Sciatic nerve (tissue), 2 donors: Measurements from ENCODE around the gene TCEAL9. TPM values are rescaled to one million over a fixed set of nuclear protein-coding genes. Genes with fewer than 3 reads are reported as not detected.
"Not testable (repeated sequence)": the region's sequence is repeated elsewhere in the genome, so short reads cannot be mapped to it uniquely, and the experiment has no call there.

Experiments used
- ATAC-seq: fragments of 200-7000 bp; cut with Tn5 transposase; one replicate; pipeline ENCODE4 v1.9.1; 2020; ENCODE audit warnings: mild to moderate bottlenecking, moderate library complexity
- DNase-seq: peaks from one replicate; pipeline ENCODE4 v3.0.0-alpha.2; 2020; ENCODE audit warnings: low spot score
- intact Hi-C: fragments of 100-400 bp; cut with DNase I; formaldehyde crosslinking; loops from one replicate; pipeline ENCODE4 v1.14.2; 2022
- total RNA-seq: library from RNA; stranded (reverse); fragmentation: NEBNext Ultra II Directional; extraction: Animal tissue kit (Norgen Biotek cat#: 25700); gene quantifications from one replicate; pipeline ENCODE4 v1.2.1, GENCODE V29; 2021
- donor health status: DM: no; HTN: no; CAD: no.
- donor health status: DM: no; HTN: no; CAD: no.

Gene TCEAL9, protein sequence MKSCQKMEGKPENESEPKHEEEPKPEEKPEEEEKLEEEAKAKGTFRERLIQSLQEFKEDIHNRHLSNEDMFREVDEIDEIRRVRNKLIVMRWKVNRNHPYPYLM
- total RNA-seq = 49.5 TPM

DNA sequence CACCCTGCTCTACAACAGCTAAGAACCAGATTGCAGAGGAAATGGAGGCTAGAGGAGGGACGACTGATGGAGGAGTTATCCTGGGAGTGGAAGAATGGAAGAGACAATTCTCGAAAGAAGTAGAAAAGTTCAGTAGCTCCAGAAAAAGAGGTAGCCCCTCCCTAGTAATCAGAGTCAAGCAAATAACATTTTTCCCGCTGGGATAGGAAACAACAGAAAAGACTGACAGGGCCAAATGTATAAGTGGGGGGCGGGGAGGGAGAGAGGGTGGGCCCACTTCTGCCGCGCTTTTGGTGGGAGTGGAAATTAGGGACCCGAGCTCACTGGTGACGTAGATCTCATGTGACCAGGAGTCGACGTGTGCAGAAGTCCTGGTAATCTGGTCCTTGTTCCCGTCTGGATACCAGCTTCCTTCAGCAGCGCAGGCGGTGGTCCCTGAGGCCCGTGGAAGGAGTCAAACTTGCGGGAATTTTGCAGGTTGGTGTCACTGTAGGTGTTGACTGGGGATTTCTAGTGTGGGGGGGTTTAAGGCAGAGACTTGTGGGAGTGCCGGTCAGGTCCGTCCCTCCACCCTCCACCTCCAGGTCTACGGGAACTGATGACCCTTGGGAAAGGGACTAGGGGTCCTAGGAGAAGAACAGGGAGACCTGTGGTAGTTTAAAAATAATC, at the start of gene TCEAL9:
Gene TCEAL9, plus strand, starts transcription at position 377 of the 669 bp plus-strand sequence. CDS start 1,179 bp downstream, outside the sequence.
- intact Hi-C loops = no loop called here
- peak; percentile 98 for ATAC-seq
- peak; percentile 81 for DNase-seq

DNA sequence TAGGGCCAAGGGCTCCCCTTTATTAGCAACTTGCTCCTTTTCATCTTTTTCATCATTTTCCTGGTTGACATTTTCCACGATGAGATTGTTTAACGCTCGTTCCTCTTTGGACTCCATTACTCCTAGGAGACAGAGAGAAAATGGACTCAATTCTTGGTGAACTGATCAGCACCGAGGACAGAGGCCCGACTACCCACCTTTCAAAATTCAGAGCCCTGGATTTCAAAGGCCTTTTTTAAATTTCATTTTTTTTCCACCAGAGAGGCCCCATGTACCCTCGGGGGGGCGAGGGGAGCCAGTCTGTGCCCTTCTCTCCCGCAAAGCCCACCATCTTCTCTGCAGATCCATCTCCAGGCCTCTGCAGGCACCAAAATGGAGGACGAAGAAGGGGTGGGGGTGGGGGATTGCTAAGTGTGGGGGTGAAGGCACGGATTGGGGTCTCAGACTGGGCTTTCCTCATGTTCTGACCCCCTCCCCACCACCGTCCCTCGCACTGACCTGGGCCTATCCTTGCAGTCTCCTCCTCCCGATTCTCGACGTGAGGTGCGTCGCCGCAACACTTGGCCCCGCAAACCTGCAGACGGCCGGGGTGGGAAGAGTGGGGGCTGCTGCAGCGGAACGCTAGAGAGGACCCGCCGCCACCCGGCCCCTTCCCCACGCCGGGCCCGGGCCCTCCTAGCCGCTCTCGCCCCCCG, 46.3 kb upstream of the TCEAL9 start:
- intact Hi-C loops = no loop called here
- DNase-seq (no peak), ATAC-seq (no peak)

DNA sequence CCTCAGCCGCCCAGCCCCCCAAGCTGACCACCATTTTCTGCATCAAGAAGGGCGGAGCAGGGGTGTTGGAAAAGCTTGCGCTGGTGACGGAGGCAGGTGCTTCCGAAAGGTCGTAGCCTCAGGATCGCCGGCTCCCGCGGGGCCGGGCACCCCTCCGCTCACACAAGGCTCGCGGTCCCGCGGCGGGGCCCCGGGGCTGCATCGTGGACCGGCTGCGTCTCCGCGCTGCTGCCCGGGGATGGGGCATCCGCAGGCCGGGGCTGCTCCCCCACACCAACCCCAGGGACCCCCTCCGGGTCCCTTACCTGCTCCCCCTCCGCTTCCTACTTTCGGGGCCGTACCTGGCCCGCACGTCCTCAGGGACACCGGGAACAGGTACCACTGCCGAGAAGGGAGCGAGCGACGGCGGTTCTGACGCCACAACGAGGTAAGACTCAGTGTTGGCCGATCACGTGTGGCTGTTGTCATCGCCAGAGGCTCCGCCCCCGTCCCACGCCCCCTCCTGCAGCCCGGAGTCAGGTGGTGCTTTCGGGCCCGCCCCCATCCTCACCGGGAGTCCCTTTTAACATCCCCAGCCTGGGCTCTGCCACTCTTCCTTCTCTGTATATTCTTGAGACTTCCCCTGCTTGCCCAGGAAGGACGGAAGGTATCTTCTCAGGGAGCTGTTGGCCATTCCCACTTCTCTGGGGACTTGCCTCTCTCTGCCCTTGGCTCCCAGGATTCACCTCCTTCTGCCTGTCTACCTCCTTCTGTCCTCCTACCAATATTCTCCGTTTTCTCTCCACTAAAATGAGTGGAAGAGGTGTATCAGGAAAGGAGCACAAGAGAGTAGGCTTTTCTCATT, 45.5 kb upstream of the TCEAL9 start, which contains the start of gene BEX2:
Gene BEX2, minus strand, starts transcription at position 436 of the 844 bp plus-strand sequence. CDS start 1,014 bp downstream, outside the sequence.
- intact Hi-C loops = no loop called here
- DNase-seq (peak; percentile 64), ATAC-seq (peak; percentile 58)

DNA sequence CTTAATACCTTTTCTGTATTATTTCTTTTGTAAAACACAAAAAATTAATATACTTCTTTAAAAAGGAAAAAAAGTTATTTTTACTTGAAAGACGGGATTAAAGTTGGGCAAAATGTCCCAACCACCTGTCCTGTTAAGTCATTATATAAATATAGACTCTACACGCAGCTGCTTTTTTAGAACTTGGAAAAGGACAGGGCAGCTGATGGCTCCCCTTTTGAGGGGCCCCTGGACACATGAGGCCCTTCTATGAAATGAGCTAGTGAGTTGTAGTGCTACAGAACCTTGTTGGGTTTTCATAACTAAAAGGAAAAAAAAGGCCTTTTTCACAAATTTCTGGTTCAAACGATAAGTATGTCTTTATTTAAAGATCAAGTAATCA, 44.9 kb upstream of the TCEAL9 start:
- intact Hi-C loops = no loop called here
- DNase-seq (no peak), ATAC-seq (no peak)

DNA sequence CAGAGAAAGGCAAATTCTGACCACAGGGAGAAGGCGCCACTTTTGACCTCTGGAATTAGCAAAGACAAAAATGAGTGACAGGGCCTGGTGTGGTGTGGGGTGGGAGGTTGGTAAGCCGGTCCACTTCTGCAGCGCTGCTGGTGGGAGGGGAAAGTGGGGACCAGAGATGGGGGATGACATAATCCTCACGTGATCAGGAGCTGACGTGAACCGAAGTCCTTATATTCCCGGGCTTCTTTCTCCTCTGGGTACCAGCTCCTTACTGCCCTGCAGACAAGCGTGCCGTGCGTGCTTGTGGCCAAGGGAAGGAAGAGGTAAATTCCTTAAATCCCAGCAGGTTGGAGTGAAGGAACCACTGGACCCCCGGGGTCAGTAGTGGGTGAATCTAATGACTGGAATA, 26.3 kb upstream of the TCEAL9 start, which contains the start of gene TCEAL7:
Gene TCEAL7, plus strand, starts transcription at position 249 of the 400 bp plus-strand sequence. CDS start 1,165 bp downstream, outside the sequence.
- peak; percentile 62 for DNase-seq
- ATAC-seq = peak; percentile 96
- intact Hi-C loops = no loop called here

DNA sequence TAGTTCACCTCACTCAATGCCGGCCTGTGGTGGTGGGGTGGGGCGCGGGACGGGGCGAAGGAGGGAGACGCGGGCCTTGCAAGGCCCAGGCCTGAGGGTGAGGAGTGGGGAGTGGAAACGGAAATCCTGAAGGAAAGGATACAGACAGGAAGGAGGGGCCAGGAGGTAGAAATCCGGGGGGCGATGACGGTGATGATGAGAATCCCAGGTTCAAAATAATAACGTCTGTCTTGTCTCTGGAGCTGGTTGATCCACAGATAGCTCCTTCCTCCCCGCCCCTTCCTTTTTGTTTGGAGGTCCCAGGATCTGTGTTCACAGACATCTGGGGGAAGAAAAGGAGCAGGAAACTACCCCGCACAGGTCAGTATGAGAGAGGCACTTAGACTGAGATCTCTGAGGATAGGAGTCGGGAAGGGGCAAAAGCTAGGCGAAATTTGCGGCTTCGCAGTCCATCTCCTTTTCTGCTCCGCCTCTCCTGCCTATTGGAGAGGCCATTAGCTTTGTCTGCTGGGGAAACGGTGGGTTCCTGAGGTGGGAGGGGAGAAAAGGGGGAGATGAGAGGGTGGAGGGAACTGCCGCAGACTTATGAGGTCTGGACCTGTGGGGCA, 25.5 kb upstream of the TCEAL9 start:
- ATAC-seq (peak; percentile 84), DNase-seq (no peak)
- intact Hi-C loops = no loop called here

DNA sequence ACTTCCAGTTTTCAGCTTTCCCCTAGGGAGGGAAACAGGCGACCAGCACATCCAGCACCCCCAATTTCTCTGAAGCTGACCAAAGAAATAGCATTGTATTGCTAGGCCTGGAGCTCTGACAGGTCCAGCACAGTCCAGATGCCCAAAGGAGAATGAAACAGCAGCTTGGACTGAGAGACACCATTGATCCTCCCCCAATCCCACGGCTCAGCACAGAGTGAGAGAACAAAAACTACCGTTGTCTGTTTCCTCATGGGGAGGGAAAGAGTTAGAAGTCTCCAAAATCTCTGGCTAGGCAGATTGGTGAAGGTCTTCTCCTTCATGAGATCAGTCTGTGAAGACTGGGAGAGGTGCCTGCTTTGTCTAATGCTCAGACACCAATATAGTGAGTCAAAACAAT, 17.6 kb upstream of the TCEAL9 start:
- intact Hi-C loops = no loop called here
- no peak for DNase-seq
- ATAC-seq = no peak

DNA sequence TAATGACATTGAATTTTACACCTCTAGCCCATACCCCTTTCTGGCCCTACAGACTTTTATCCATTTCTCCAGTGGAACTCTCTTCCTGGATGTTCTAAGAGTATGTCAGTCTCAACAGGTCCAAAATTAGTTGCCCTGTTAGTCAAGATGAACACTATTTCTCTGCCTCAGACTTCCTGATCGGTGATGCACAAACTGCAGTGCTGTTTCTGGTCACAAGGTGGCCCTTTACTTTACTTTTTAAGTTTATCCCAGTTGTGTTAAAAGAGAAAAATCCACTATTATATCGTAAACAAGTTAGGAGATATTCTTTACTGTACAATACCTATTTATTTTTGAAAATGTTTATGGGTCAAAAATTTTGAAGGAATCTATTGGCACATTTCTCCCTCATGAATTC, 13.2 kb upstream of the TCEAL9 start:
- ATAC-seq (no peak), DNase-seq (no peak)
- intact Hi-C loops = no loop called here

DNA sequence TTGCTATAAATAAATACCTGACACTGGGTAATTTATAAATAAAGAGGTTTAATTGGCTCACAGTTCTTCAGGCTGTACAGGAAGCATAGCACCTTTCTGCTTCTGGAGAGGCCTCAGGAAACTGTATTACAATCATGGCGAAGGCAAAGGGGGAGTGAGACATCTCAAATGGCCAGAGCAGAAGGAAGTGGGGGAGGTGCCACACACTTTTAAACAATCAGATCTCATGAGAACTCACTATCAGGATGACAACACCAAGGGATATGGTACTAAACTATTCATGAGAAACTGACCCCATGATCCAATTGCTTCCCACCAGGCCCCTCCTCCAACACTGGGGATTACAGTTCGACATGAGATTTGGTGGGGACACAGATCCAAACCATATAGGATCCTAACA, 11.7 kb upstream of the TCEAL9 start:
- no peak for DNase-seq
- no peak for ATAC-seq
- intact Hi-C loops = no loop called here

DNA sequence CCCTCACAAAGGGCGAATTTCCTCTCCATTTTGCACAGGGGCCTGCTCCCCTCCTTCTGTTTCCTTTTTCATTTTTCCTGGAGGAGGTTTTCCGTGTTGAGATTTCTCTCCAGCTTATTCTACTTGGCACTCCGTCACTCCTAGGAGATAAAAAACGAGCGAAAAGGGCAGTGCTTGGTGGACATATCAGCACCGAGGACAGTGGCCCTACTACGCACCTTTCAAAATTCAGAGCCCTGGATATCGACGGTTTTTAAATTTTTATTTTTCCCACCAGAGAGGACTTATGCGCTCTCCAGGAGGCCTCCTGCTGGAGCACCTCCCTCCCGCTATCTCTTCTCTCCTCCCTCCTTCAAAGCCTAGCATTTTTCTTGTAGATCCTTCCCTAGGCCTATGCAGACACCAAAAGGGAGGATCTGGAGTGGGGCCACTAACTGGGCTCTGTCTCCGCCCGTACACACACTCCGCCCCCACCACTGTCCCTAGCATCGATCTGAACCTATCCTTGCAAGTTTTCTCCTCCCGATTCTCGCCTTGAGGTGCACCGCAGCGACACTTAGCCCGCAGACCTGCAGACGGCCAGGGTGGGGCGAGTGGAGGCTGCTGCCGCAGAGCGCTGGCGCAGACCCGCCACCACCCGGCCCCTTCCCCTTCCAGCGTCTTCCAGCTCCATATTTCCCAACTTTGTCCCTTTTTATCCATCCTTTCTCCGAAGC, 8.5 kb upstream of the TCEAL9 start:
- no peak for ATAC-seq
- no peak for DNase-seq
- intact Hi-C loops = no loop called here

DNA sequence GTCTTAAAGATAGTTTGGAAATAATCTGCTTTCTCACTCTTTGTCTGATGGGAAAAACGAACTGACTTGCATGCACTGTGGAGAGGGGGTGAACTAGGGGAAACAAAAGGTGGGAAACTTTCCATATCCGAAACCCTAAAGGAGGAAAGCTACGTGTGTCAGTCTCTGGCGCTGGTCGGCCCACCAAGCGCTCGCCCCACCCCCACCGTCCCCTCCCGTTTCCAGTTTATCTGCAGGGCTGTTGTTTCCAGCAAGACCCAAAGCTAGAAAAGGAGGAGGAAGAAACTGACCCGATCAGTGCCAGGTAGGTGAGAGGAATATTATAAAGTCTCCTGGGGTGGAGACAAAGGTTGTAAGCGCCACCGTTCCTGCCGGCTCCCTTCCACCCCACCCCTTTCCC, 552 bp downstream of the TCEAL9 start:
- intact Hi-C loops = no loop called here
- DNase-seq (no peak), ATAC-seq (peak; percentile 86)

DNA sequence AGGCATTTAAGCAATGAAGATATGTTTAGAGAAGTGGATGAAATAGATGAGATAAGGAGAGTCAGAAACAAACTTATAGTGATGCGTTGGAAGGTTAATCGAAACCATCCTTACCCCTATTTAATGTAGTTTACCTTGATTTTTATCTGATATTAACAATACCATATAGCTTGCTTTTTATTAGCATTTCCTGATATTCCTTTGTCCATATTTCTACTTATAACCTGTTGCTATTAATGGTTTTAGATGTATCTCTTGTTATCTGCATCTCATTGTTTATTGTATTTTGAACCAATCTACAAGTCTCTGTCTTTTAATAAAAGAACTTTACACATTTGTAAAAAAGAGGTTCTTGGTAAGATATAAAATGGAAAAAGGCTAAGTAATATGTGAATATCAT, 1.6 kb downstream of the TCEAL9 start:
- DNase-seq (no peak), ATAC-seq (no peak)
- intact Hi-C loops = no loop called here

DNA sequence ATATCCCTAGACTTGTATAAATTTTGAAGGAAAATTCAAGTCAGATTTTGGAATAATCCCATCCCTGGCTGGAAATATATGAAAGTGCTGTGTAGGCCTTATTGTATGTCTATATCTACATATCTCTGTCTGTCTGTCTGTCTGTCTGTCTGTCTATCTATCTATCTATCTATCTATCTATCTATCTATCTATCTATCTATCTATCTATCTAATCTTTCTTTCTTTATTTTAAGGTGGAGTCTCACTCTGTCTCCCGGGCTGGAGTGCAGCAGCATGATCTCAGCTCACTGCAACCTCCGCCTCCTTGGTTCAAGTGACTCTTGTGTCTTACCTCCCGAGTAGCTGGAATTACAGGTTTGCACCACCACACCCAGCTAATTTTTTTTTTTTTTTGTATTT, 3.3 kb downstream of the TCEAL9 start:
- DNase-seq, ATAC-seq, intact Hi-C loops: not testable (repeated sequence)

DNA sequence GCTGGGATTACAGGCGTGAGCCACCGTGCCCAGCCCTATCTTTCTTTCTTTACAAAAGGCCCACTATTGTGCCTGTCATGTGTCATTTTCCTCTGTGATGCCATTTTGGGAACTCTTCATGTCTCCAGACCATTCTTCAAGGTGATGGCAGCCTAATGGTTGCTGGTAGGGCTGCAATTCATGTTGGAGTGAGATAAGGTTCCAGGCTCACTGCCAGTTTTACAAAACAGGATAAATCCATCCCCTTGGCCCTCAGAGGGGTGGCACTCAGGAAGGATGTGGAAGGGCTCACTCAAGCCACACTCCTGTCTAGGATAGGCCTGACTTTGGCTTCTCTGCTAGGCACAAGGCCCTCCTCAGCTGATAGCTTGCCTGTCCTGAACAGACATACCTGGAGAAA, 3.8 kb downstream of the TCEAL9 start:
- no peak for DNase-seq
- no peak for ATAC-seq
- intact Hi-C loops = no loop called here

DNA sequence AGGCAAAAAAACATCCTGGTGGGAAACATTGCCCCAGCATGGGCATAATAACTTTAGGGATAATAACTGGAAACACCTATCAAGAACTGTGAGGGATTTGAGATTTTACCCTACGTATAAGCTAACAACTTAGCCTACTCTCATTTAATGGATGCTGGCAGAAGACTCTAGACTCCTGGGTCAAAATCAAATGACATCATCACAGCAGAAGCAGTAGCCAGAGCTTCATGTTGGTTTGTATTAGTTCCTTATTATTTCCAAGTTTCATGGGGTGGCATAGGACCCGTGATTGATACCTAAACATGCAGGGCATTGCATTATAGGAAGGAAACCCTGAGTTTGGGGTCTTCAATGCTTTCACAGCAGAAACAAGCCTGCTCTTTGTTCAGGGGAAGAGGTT, 4.6 kb downstream of the TCEAL9 start:
- DNase-seq (no peak), ATAC-seq (no peak)
- intact Hi-C loops = no loop called here

DNA sequence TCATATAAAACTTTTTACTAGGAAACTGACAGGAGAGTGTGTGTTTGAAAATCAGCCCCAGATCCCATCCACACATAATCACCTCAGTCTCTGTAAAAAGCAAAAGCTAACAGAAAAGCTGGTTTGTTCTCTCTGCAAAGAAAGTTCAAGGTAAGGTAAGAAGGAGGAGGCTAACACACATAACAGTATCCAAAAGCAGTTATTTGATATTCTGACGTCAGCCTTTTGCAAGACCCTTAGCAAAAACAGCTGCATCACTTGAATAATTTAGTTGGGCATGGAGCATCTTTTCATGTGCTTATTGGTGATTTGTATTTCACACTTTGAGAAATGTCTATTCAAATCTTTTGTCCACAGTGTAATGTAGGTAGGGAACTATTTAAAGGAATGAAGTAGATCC, 5.5 kb downstream of the TCEAL9 start:
- intact Hi-C loops = no loop called here
- no peak for ATAC-seq
- no peak for DNase-seq

DNA sequence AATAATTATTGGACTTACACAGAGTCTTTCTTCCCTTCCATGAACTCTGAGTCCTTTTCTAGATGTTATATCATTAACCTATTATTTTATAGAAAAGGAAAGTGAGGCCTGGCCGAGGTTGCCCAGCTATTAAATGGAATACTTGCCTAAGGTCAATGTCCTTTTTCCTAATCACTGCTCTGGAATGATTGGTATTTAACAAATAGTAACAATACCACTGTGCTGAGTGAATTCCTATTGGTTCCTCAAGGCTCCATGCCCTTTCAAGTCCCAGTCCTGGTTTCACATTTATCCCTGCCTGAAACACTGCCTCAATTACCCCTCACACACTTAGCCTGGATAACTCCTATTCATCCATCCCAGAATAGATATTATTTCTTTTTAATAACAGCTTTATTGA, 6.2 kb downstream of the TCEAL9 start:
- DNase-seq = no peak
- intact Hi-C loops = no loop called here
- ATAC-seq = no peak

DNA sequence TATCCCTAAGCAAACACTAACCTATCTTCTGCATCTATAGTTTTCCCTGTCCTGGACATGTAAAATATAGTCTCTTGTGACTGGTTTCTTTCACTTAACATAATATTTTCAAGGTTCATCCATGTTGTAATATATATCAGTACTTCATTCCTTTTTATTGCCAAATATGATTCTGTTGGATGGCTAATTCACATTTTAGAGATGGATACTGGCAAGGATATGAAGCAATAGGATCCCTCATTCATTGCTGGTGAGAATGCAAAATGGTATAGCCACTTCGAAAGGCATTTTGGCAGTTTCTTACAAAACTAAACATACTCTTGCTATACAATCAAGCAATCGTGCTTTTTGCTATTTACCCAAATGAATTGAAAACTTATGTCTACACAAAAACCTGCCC, 6.7 kb downstream of the TCEAL9 start:
- DNase-seq = no peak
- ATAC-seq = no peak
- intact Hi-C loops = no loop called here

DNA sequence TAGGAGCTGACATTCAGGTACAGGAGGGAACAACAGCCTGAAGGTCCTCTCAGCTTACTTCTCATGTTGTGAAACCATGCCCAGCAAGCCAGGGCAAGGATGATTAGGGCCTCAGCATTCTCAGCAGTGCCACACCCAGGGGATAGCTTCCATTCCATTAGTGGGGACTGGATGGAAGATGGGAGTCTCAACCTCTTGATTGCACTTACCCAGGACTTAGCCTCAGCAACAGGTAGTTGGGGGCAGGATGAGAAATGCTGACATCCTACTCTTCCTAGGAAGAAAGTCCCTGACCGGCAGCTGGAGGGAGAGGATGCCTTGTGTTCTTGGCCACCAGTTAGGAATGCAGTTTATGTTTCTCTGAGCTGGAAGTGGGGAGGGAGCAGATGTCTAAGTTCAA, 11.2 kb downstream of the TCEAL9 start:
- ATAC-seq = no peak
- no peak for DNase-seq
- intact Hi-C loops = no loop called here
